ENCODE results near the gene MAG. TPM values are rescaled to one million over a fixed set of nuclear protein-coding genes. Genes with fewer than 3 reads are reported as not detected.

MAG gene
- total and polyA plus RNA-seq, 2 of the 13 experiments (the other 11 are each of a cell fraction or from before 2014, with no cell fraction given) = 0.20 to 1.3 TPM

GRCh38 chr19:35261356-35262100, 30.4 kb upstream of the MAG start:
- ChIA-PET POLR2A (interaction anchor here (1.1 kb wide), 1 partner anchor 12 kb away, joined by 3 read pairs; no protein-coding TSS in a partner anchor), CTCF (ENCODE audit: low intra/inter-chr PET ratio, low total read pairs) (no interaction called here)
- FAIRE-seq (no peak), DNase-seq (ENCODE audit: low spot score) (no peak), ATAC-seq (no peak)
- WGBS (ENCODE audit: low lambda C conversion rate) = 93% methylated on average over 5 of the region's 12 CpGs
- Histone ChIP-seq H3K79me2 (ENCODE audit: insufficient read depth, low read length) (no peaks in the 10 kb centered on the region), H2AFZ (ENCODE audit: low read length) (no peak overlapping the region), H3K4me2 (ENCODE audit: low read depth, low read length) (no peak overlapping the region), H3K4me3 (replicated peaks in 1 of 3; ENCODE audit: insufficient read depth in 1 of 3, low read depth in 2 of 3, low read length in 3 of 3) (no peak overlapping the region), H4K20me1 (ENCODE audit: insufficient read depth, low read length) (no peaks in the 10 kb centered on the region), H3K27ac (ENCODE audit: extremely low read length, insufficient read depth, low read length) (no peak overlapping the region), H3K36me3 (replicated peaks in 1 of 2; ENCODE audit: control insufficient read depth in 1 of 2, insufficient read depth in 2 of 2, low read length in 2 of 2) (peaks cover 17 to 66% of the 10 kb centered on the region in 2 experiments; a peak in 4 of 5 replicates), H3K9me3 (ENCODE audit: low read length) (no peaks in the 10 kb centered on the region), H3K4me1 (ENCODE audit: insufficient read depth, low read length) (peaks cover 15% of the 10 kb centered on the region; the same call in 1 of the 2 replicates), H3K9ac (ENCODE audit: insufficient read depth, low read depth, low read length) (no peak overlapping the region), H3K27me3 (ENCODE audit: control insufficient read depth in 1 of 2, insufficient read depth in 2 of 2, low read length in 2 of 2) (no peaks in the 10 kb centered on the region)
- no TSS peak for BruUV-seq (replicated peaks)
- in situ Hi-C loops (cut with HindIII; ENCODE audit: extremely low pct_ligation_motif_present, low pct_unique_long_range_greater_than_20kb) (no loop called here), intact Hi-C loops (cut with micrococcal nuclease; ENCODE audit: unreplicated experiment) (no loop called here)
- TF ChIP-seq TFDP1 (CRISPR knock-in tag; IDR thresholded peaks at IDR 0.05; ENCODE audit: borderline replicate concordance) (no peak), RBM39 (IDR thresholded peaks at IDR 0.05; ENCODE audit: low read depth, low read length, poor library complexity, severe bottlenecking) (peak; percentile 10), ZNF501 (CRISPR knock-in tag; IDR thresholded peaks at IDR 0.05) (no peak), KDM5A (IDR thresholded peaks at IDR 0.05; ENCODE audit: borderline replicate concordance, low read length) (no peak), ARID2 (CRISPR knock-in tag; IDR thresholded peaks at IDR 0.05; ENCODE audit: borderline replicate concordance) (no peak), ZNF841 (CRISPR knock-in tag; IDR thresholded peaks at IDR 0.05; ENCODE audit: borderline replicate concordance) (no peak), MTA1 (CRISPR knock-in tag; IDR thresholded peaks at IDR 0.05; ENCODE audit: borderline replicate concordance) (0 out of 2 replicates have a peak, but pooled peaks have one; percentile 3)
- TF ChIP-seq, protein P1, sequence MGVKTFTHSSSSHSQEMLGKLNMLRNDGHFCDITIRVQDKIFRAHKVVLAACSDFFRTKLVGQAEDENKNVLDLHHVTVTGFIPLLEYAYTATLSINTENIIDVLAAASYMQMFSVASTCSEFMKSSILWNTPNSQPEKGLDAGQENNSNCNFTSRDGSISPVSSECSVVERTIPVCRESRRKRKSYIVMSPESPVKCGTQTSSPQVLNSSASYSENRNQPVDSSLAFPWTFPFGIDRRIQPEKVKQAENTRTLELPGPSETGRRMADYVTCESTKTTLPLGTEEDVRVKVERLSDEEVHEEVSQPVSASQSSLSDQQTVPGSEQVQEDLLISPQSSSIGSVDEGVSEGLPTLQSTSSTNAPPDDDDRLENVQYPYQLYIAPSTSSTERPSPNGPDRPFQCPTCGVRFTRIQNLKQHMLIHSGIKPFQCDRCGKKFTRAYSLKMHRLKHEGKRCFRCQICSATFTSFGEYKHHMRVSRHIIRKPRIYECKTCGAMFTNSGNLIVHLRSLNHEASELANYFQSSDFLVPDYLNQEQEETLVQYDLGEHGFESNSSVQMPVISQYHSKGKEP (CRISPR knock-in tag; IDR thresholded peaks at IDR 0.05) = no peak
- TF ChIP-seq, protein P2, sequence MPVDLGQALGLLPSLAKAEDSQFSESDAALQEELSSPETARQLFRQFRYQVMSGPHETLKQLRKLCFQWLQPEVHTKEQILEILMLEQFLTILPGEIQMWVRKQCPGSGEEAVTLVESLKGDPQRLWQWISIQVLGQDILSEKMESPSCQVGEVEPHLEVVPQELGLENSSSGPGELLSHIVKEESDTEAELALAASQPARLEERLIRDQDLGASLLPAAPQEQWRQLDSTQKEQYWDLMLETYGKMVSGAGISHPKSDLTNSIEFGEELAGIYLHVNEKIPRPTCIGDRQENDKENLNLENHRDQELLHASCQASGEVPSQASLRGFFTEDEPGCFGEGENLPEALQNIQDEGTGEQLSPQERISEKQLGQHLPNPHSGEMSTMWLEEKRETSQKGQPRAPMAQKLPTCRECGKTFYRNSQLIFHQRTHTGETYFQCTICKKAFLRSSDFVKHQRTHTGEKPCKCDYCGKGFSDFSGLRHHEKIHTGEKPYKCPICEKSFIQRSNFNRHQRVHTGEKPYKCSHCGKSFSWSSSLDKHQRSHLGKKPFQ (CRISPR knock-in tag; IDR thresholded peaks at IDR 0.05; ENCODE audit: insufficient replicate concordance) = no peak
